SK-N-SH treated with all-trans-retinoic acid at 6 μM for 48 hours (cell line): ENCODE data around the gene KAT7.
"Not testable (repeated sequence)": the region's sequence is repeated elsewhere in the genome, so short reads cannot be mapped to it uniquely, and the experiment has no call there.

ENCODE experiments used
- ATAC-seq: fragments of 200-7000 bp; cut with Tn5 transposase; 3 replicates; pipeline ENCODE4 v1.9.1; 2020; ENCODE audit warnings: mild to moderate bottlenecking, moderate library complexity
- BACH2 ChIP-seq: fragments of 250-450 bp; sonication (Bioruptor Pico); IDR thresholded peaks from 2 replicates; pipeline ENCODE4 v1.9.0; 2021; ENCODE audit warnings: mild to moderate bottlenecking, borderline replicate concordance
- CSDC2 ChIP-seq: fragments of 250-450 bp; sonication (Bioruptor Pico); IDR thresholded peaks from 2 replicates; pipeline ENCODE4 v1.5.0; 2020; ENCODE audit warnings: mild to moderate bottlenecking, moderate library complexity
- CSRNP3 ChIP-seq: fragments of 250-450 bp; sonication (Bioruptor Pico); IDR thresholded peaks from 2 replicates; pipeline ENCODE4 v1.5.1; 2021; ENCODE audit warnings: mild to moderate bottlenecking, moderate library complexity
- ESRRG ChIP-seq: fragments of 250-450 bp; sonication (Bioruptor Pico); IDR thresholded peaks from 2 replicates; pipeline ENCODE4 v1.6.1; 2021; ENCODE audit warnings: mild to moderate bottlenecking
- GLIS3 ChIP-seq: fragments of 250-450 bp; sonication (Bioruptor Pico); IDR thresholded peaks from 2 replicates; pipeline ENCODE4 v1.5.0; 2020; ENCODE audit warnings: mild to moderate bottlenecking, moderate library complexity
- ISL1 ChIP-seq: fragments of 250-450 bp; sonication (Bioruptor Pico); IDR thresholded peaks from 2 replicates; pipeline ENCODE4 v2.1.2; 2022; ENCODE audit warnings: mild to moderate bottlenecking, moderate library complexity
- OSR1 ChIP-seq: fragments of 250-450 bp; sonication (Bioruptor Pico); IDR thresholded peaks from 2 replicates; pipeline ENCODE4 v1.8.0; 2022; ENCODE audit warnings: moderate library complexity, mild to moderate bottlenecking, inconsistent platforms
- PATZ1 ChIP-seq: fragments of 250-450 bp; sonication (Bioruptor Pico); IDR thresholded peaks from 2 replicates; pipeline ENCODE4 v1.8.0; 2020; ENCODE audit warnings: mild to moderate bottlenecking, moderate library complexity, borderline replicate concordance
- POU6F1 ChIP-seq: fragments of 250-450 bp; sonication (Bioruptor Pico); IDR thresholded peaks from 2 replicates; pipeline ENCODE4 v1.8.0; 2021; ENCODE audit warnings: low read depth, mild to moderate bottlenecking, moderate library complexity, borderline replicate concordance
- PPARA ChIP-seq: fragments of 250-450 bp; sonication (Bioruptor Pico); IDR thresholded peaks from 2 replicates; pipeline ENCODE4 v1.5.0; 2020; ENCODE audit warnings: mild to moderate bottlenecking, borderline replicate concordance
- RARB ChIP-seq: fragments of 250-450 bp; sonication (Bioruptor Pico); IDR thresholded peaks from 2 replicates; pipeline ENCODE4 v1.8.0; 2021; ENCODE audit warnings: mild to moderate bottlenecking, moderate library complexity
- SNAI2 ChIP-seq: fragments of 250-450 bp; sonication (Bioruptor Pico); IDR thresholded peaks from 2 replicates; pipeline ENCODE4 v1.5.0; 2020; ENCODE audit warnings: mild to moderate bottlenecking, moderate library complexity
- TCF4 ChIP-seq: fragments of 250-450 bp; sonication (Bioruptor Pico); IDR thresholded peaks from 2 replicates; pipeline ENCODE4 v1.8.0; 2021; ENCODE audit warnings: mild to moderate bottlenecking, moderate library complexity, borderline replicate concordance
- TOX ChIP-seq: fragments of 250-450 bp; sonication (Bioruptor Pico); IDR thresholded peaks from 2 replicates; pipeline ENCODE4 v1.8.0; 2021; ENCODE audit warnings: mild to moderate bottlenecking, moderate library complexity, borderline replicate concordance
- TSHZ2 ChIP-seq: fragments of 250-450 bp; sonication (Bioruptor Pico); IDR thresholded peaks from 2 replicates; pipeline ENCODE4 v1.5.0; 2020; ENCODE audit warnings: mild to moderate bottlenecking, moderate library complexity
- ZC3H10 ChIP-seq: fragments of 250-450 bp; sonication (Bioruptor Pico); IDR thresholded peaks from 2 replicates; pipeline ENCODE4 v1.5.1; 2021; ENCODE audit warnings: mild to moderate bottlenecking, moderate library complexity
- ZFP3 ChIP-seq: fragments of 250-450 bp; sonication (Bioruptor Pico); IDR thresholded peaks from 2 replicates; pipeline ENCODE4 v1.5.0; 2020; ENCODE audit warnings: mild to moderate bottlenecking, moderate library complexity
- ZFP30 ChIP-seq: fragments of 450-650 bp; formaldehyde crosslinking; IDR thresholded peaks from 2 replicates; pipeline ENCODE4 v1.5.0; 2022; ENCODE audit warnings: mild to moderate bottlenecking, moderate library complexity
- ZNF70 ChIP-seq: fragments of 450-650 bp; formaldehyde crosslinking; IDR thresholded peaks from 2 replicates; pipeline ENCODE4 v1.5.0; 2020; ENCODE audit warnings: mild to moderate bottlenecking, moderate library complexity

The KAT7 gene

GRCh38 chr17:49757151-49757777, 31.2 kb upstream of the KAT7 start:
- no peak for ATAC-seq
- no peak for TF ChIP-seq SNAI2 (CRISPR knock-in tag)
- no peak for TF ChIP-seq ZC3H10 (CRISPR knock-in tag)
- no peak for TF ChIP-seq PATZ1 (CRISPR knock-in tag)
- no peak for TF ChIP-seq TSHZ2 (CRISPR knock-in tag)
- no peak for TF ChIP-seq BACH2

- not testable (repeated sequence) for ATAC-seq
These were observed 29.9 kb upstream of the KAT7 start for GRCh38 chr17:49758464-49759010.

GRCh38 chr17:49759203-49759602, 29.3 kb upstream of the KAT7 start:
- ATAC-seq, result no peak
- TF ChIP-seq POU6F1 (CRISPR knock-in tag) (no peak), ZC3H10 (CRISPR knock-in tag) (no peak), ESRRG (CRISPR knock-in tag) (no peak), RARB (CRISPR knock-in tag) (no peak), BACH2 (no peak), TSHZ2 (CRISPR knock-in tag) (no peak), CSDC2 (CRISPR knock-in tag) (no peak), ISL1 (CRISPR knock-in tag) (no peak), PPARA (no peak), SNAI2 (CRISPR knock-in tag) (no peak), ZNF70 (CRISPR knock-in tag) (no peak), TOX (CRISPR knock-in tag) (no peak), OSR1 (CRISPR knock-in tag) (no peak), GLIS3 (no peak), TCF4 (CRISPR knock-in tag) (no peak), ZFP30 (no peak), CSRNP3 (CRISPR knock-in tag) (no peak), PATZ1 (CRISPR knock-in tag) (no peak), ZFP3 (CRISPR knock-in tag) (no peak)
